Mesendoderm (in vitro differentiated cells): ENCODE results near the gene ZDHHC7.
A peak's percentile ranks its signal among the peaks of the same experiment; 100 is the strongest.

Experiments
- DNase-seq: peaks from one replicate; pipeline ENCODE4 v3.0.0; 2013
- H2AK5ac ChIP-seq: 2 replicates; pipeline ENCODE4 v1.6.1; 2013; ENCODE audit warnings: low read length, inconsistent platforms
- H2BK120ac ChIP-seq: 2 replicates; pipeline ENCODE4 v1.6.1; 2013; ENCODE audit warnings: low read depth, mild to moderate bottlenecking, low read length, moderate library complexity, mixed read lengths
- H2BK15ac ChIP-seq: replicated peaks from 2 replicates; pipeline ENCODE4 v1.6.1; 2013; ENCODE audit warnings: low read depth, mild to moderate bottlenecking, moderate library complexity
- H2BK5ac ChIP-seq: 2 replicates; pipeline ENCODE4 v1.6.1; 2013; ENCODE audit warnings: low read length, inconsistent platforms
- H3K18ac ChIP-seq: 2 replicates; pipeline ENCODE4 v1.6.1; 2013; ENCODE audit warnings: mild to moderate bottlenecking, low read length, mixed read lengths
- H3K23ac ChIP-seq: one replicate; pipeline ENCODE4 v1.6.1; 2013; ENCODE audit warnings: low read length
- H3K27ac ChIP-seq: 2 replicates; pipeline ENCODE4 v1.5.1; 2013; ENCODE audit warnings: low read depth, mild to moderate bottlenecking, inconsistent platforms, low read length, moderate library complexity
- H3K27me3 ChIP-seq: 2 replicates; pipeline ENCODE4 v1.6.1; 2013; ENCODE audit warnings: low read length, control low read depth, mild to moderate bottlenecking, inconsistent platforms; ENCODE audit not compliant: insufficient read depth, poor library complexity
- H3K36me3 ChIP-seq: 2 replicates; pipeline ENCODE4 v1.6.1; 2013; ENCODE audit warnings: low read length, inconsistent platforms; ENCODE audit not compliant: control insufficient read depth, insufficient read depth
- H3K4ac ChIP-seq: one replicate; pipeline ENCODE4 v1.6.1; 2013; ENCODE audit warnings: low read depth, mild to moderate bottlenecking, low read length, moderate library complexity
- H3K4me1 ChIP-seq: 2 replicates; pipeline ENCODE4 v1.6.1; 2013; ENCODE audit warnings: low read depth, low read length, inconsistent platforms; ENCODE audit not compliant: control insufficient read depth
- H3K4me2 ChIP-seq: 2 replicates; pipeline ENCODE4 v1.6.1; 2013; ENCODE audit warnings: low read length
- H3K4me3 ChIP-seq: 2 replicates; pipeline ENCODE4 v1.5.1; 2013; ENCODE audit warnings: mild to moderate bottlenecking, low read length
- H3K56ac ChIP-seq: one replicate; pipeline ENCODE4 v1.6.1; 2013; ENCODE audit warnings: low read length
- H3K79me1 ChIP-seq: 2 replicates; pipeline ENCODE4 v1.6.1; 2013; ENCODE audit warnings: low read length, inconsistent platforms
- H3K79me2 ChIP-seq: 2 replicates; pipeline ENCODE4 v1.6.1; 2013; ENCODE audit warnings: mild to moderate bottlenecking, low read length; ENCODE audit not compliant: control insufficient read depth, insufficient read depth
- H3K9ac ChIP-seq: 2 replicates; pipeline ENCODE4 v1.6.1; 2013; ENCODE audit warnings: low read length, inconsistent platforms
- H4K5ac ChIP-seq: one replicate; pipeline ENCODE4 v1.6.1; 2013; ENCODE audit warnings: low read length
- H4K8ac ChIP-seq: one replicate; pipeline ENCODE4 v1.6.1; 2013; ENCODE audit warnings: low read depth, mild to moderate bottlenecking, control low read depth, low read length, moderate library complexity
- WGBS: extraction: QIAGEN DNeasy Blood & Tissue Kit; methylation state at CpG from one replicate; pipeline ENCODE4 v1.1.7; 2013; ENCODE audit warnings: low lambda C conversion rate, missing lambda C conversion rate; ENCODE audit not compliant: insufficient coverage; ENCODE audit errors: extremely low coverage; 5-methylcytosine and 5-hydroxymethylcytosine counted together

The ZDHHC7 gene

DNA sequence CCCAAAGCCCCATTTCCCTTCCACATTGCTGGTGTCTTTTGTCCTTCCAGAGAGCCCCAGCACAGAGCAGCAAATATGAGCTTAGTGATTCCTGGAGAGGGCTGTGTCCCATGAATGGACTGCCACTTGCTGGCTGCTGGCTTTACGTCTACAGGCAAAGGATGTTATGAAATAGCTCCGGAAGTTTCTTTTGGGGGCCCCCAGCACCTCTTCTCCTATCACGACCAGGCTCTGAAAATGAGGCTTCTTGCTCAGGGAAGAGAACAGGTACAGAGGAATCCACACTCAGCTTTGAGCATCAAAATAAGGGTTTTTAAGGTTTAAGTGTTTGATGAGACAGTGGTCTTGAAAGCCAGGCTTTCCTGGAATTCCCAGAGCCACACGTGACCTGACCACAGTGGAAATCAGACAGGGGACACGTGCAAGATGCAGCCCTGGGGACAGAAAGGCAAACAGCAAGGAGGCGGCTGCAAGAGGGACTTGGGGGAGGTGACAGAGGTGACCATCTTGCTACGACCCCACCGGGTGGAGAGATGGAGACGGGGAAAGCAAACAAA is 58.1 kb downstream of the ZDHHC7 start:
- Histone ChIP-seq H3K27me3 (no peaks in the 10 kb centered on the region), H3K79me1 (no peaks in the 10 kb centered on the region), H3K36me3 (no peaks in the 10 kb centered on the region), H3K4me2 (no peak overlapping the region), H3K4ac (no peak overlapping the region), H3K27ac (no peak overlapping the region), H2AK5ac (no peak overlapping the region), H3K9ac (no peak overlapping the region), H2BK5ac (no peak overlapping the region), H2BK15ac (no peak overlapping the region), H3K56ac (no peak overlapping the region), H3K4me1 (no peaks in the 10 kb centered on the region), H3K79me2 (no peaks in the 10 kb centered on the region), H3K4me3 (no peak overlapping the region), H4K8ac (no peak overlapping the region), H2BK120ac (no peak overlapping the region), H4K5ac (no peak overlapping the region), H3K23ac (no peak overlapping the region), H3K18ac (no peak overlapping the region)
- no CpG with 5 or more reads among the region's 9 CpGs for WGBS
- no peak for DNase-seq

DNA sequence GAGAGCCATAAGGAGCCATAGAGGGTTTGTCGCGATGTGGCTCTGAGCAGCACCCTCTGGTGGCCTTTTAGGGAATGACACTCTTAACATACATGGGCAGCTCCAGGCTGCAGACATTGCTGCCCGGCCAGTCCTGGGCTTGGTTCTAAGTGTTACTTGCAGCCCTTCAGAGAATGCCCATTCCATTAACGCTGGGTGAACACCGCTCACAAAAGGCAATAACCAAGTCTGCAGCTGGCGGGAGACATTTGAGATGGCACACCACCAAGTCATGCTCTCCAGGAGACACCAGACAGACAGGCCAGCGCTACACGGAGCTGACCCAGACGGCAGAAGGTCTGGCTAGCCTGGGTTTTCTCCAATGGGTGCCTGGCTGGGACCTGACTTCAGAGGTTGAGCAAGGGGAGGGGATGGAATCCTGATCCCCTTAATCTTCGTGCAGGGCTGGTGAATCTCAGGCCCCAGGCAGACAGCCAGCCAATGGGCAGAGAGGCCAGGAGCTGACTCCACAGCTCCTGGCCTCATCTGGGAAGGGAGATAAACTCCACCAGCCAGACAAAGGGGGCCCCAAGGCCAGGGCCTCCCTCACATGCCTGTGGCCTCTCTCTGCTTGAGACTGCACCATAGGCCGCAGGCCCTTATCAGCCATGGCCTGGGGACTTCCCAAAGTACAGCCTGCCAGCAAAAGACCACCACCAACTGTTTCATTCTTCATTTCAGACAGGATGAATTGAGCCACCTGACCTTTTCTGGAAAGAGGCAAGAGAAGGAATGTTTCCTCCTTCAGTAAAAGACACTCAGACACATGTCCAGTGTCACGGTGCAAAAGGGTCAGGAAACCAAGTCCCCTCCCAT is 58.8 kb downstream of the ZDHHC7 start:
- Histone ChIP-seq H4K5ac (no peak overlapping the region), H3K56ac (peak overlapping the region; percentile 34), H3K23ac (no peak overlapping the region), H3K4me2 (no peak overlapping the region), H2BK120ac (no peak overlapping the region), H3K4me1 (no peaks in the 10 kb centered on the region), H3K4me3 (no peak overlapping the region), H4K8ac (no peak overlapping the region), H3K4ac (no peak overlapping the region), H2BK5ac (no peak overlapping the region), H3K79me1 (no peaks in the 10 kb centered on the region), H2BK15ac (no peak overlapping the region), H3K27me3 (no peaks in the 10 kb centered on the region), H3K18ac (no peak overlapping the region), H3K27ac (no peak overlapping the region), H2AK5ac (no peak overlapping the region), H3K79me2 (no peaks in the 10 kb centered on the region), H3K36me3 (no peaks in the 10 kb centered on the region), H3K9ac (no peak overlapping the region)
- WGBS, result no CpG with 5 or more reads among the region's 12 CpGs
- peak; percentile 84 for DNase-seq

DNA sequence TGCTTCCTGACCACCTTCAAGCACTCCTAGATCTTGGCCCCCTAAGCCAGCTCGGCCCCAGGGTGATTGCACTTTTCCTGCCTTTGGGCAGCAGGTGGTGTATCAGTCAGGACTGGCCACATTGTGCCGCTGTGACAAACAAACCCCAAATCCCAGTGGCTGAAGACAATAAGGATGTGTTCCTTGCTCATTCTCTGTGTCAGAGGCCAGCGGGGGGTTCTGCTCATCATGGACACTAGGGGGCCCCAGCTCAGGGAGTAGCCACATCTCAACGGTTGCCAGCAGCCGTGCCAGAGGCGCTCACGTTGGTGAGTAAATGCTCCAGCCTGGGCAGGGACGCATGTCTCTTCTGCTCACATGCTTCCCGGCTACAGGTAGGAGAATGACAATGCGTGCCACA is 60.4 kb downstream of the ZDHHC7 start:
- Histone ChIP-seq H3K4me1 (no peaks in the 10 kb centered on the region), H3K79me1 (no peaks in the 10 kb centered on the region), H2BK15ac (no peak overlapping the region), H2BK5ac (no peak overlapping the region), H3K4ac (no peak overlapping the region), H4K8ac (no peak overlapping the region), H3K23ac (no peak overlapping the region), H3K36me3 (no peaks in the 10 kb centered on the region), H3K9ac (no peak overlapping the region), H3K4me3 (no peak overlapping the region), H3K56ac (no peak overlapping the region), H2BK120ac (no peak overlapping the region), H3K79me2 (no peaks in the 10 kb centered on the region), H3K18ac (no peak overlapping the region), H4K5ac (no peak overlapping the region), H3K27ac (no peak overlapping the region), H3K27me3 (no peaks in the 10 kb centered on the region), H3K4me2 (no peak overlapping the region), H2AK5ac (no peak overlapping the region)
- DNase-seq, result peak; percentile 62
- WGBS, result no CpG with 5 or more reads among the region's 10 CpGs

DNA sequence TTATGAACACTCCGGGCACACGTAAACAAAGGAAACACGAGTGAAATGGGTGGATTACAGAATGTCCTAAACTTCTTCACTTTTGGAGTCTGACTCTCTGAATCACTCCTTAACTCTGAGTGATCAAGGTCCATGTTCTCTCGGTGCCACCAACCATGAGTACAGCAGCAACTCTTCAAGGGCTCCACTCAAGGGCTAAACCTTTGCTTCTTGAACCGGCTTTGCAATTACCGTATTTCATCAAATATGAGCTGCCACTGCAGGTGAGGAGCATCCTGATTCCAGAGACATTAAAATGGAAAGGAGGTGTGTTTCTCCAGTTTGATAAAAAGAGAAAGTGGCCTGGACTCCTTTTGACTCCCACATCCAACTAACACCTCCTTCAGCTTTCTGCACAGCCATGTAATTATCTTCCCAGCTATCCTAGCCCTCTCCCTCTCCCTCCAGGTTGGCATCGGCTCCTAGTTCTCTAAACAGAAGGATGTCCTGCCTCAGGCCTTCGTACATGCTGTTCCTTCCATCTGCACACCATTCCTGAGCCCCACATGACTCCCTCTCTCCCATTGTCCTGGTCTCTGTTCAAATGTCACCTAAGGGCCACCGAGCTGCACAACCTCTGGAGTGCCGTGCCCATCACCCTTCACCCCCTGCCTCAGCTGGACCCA is 61.4 kb downstream of the ZDHHC7 start:
- Histone ChIP-seq H3K4me2 (no peak overlapping the region), H3K79me1 (no peaks in the 10 kb centered on the region), H3K27me3 (no peaks in the 10 kb centered on the region), H3K36me3 (no peaks in the 10 kb centered on the region), H2AK5ac (no peak overlapping the region), H3K27ac (no peak overlapping the region), H3K4me1 (no peaks in the 10 kb centered on the region), H3K23ac (no peak overlapping the region), H3K56ac (no peak overlapping the region), H3K9ac (no peak overlapping the region), H3K4me3 (no peak overlapping the region), H3K79me2 (no peaks in the 10 kb centered on the region), H3K4ac (no peak overlapping the region), H2BK120ac (no peak overlapping the region), H4K5ac (no peak overlapping the region), H2BK15ac (no peak overlapping the region), H4K8ac (no peak overlapping the region), H2BK5ac (no peak overlapping the region), H3K18ac (no peak overlapping the region)
- WGBS, result no CpG with 5 or more reads among the region's 10 CpGs
- no peak for DNase-seq

DNA sequence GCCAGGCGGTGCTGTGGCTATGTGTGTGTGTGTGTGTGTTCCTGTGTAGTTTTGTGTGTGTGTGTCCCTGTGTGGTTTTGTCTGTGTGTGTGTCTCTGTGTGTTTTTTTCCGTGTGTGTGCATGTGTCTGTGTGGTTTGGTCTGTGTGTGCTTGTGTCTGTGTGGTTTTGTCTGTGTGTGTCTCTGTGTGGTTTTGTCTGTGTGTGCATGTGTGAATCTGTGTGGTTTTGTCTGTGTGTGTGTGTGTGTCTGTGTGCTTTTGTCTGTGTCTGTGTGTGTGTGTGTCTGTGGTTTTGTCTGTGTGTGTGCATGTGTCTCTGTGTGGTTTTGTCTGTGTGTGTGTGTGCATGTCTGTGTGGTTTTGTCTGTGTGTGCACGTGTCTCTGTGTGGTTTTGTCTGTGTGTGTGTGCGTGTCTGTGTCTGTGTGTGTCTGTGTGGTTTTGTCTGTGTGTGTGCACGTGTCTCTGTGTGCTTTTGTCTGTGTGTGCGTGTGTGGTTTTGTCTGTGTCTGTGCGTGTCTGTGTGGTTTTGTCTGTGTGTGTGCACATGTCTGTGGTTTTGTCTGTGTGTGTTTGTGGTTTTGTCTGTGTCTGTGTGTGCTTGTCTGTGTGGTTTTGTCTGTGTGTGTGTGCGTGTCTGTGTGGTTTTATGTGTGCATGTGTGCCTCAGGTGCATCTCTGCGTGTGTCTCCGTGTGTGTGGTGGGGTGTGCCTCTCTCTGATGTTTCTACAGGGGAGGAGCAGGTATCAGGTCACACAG is 62.3 kb downstream of the ZDHHC7 start:
- no peak for DNase-seq
- H2BK15ac ChIP-seq, result no peak overlapping the region
- no peaks in the 10 kb centered on the region for H3K79me1 ChIP-seq
- no peak overlapping the region for H3K23ac ChIP-seq
- no peaks in the 10 kb centered on the region for H3K27me3 ChIP-seq
- H2BK120ac ChIP-seq, result no peak overlapping the region
- H3K9ac ChIP-seq, result no peak overlapping the region
- H3K79me2 ChIP-seq, result no peaks in the 10 kb centered on the region
- H3K36me3 ChIP-seq, result no peaks in the 10 kb centered on the region
- H3K4me2 ChIP-seq, result no peak overlapping the region
- WGBS, result no CpG with 5 or more reads among the region's 10 CpGs
- no peak overlapping the region for H3K27ac ChIP-seq
- no peak overlapping the region for H2AK5ac ChIP-seq
- H3K4me3 ChIP-seq, result no peak overlapping the region
- no peak overlapping the region for H2BK5ac ChIP-seq
- no peak overlapping the region for H4K5ac ChIP-seq
- no peak overlapping the region for H3K18ac ChIP-seq
- H4K8ac ChIP-seq, result no peak overlapping the region
- no peaks in the 10 kb centered on the region for H3K4me1 ChIP-seq
- no peak overlapping the region for H3K56ac ChIP-seq
- H3K4ac ChIP-seq, result no peak overlapping the region
